GM21381 (cell line): Measurements from ENCODE around the gene CYSRT1.

Source experiments
- ATAC-seq: cut with Tn5 transposase; IDR thresholded peaks from one replicate; pipeline ENCODE4 v1.9.1; 2021; ENCODE audit warnings: mild to moderate bottlenecking, moderate library complexity; ENCODE audit not compliant: unreplicated experiment

CYSRT1 gene

GRCh38 chr9:137267933-137268355, 43.0 kb downstream of the CYSRT1 start:
- ATAC-seq: no peak

DNA sequence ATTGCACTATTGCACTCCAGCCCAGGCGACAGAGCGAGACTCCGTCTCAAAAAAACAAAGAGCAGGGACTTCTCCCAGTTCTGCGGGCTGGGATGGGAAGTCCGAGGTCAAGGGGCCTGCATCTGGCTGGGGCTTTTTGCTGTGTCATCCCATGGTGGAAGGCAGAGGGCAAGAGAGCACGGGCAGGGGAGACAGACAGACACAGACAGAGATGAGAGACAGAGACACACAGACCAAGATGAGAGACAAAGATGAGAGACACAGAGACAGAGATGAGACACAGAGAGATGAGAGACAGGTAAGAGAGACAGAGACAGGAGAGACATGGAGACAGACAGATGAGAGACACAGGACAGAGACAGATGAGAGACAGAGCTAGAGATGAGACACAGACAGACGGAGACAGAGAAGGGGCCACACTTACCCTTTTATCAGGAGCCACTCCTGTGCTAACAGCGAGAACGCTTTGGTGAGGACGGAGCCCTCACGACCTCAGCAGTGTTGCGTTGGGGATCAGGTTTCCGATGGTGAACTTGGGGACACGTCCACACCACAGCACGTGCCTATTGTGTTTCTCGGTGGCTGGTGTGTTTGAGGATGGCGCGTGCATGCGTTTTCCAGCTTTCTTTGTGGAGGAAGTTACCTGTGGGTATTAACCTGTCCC, 43.7 kb downstream of the CYSRT1 start:
- no peak for ATAC-seq

DNA sequence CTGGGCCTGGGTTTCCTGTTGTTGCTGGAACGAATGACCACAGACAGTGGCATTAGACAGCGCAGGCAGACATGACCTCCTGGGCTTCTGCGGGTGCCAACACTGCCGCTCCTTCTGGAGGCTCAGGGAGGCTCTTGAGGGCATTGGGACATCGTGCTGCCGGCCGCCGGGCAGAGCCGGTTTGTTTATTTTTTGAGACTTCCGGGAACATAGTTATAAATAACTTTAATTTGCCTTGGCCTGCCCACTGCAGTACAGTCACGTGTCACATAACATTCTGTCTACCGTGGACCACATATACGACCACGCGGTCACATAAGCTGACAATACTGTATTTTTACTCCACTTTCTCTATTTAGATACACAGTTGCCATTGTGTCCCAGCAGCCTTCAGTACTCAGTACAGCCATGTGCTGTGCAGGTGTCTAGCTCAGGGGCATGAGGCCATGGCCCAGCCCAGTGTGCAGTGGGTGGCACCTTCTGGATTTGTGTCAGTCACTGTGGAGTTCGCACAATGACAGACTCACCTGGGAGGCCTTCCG, 44.3 kb downstream of the CYSRT1 start:
- ATAC-seq: no peak

GRCh38 chr9:137270929-137271695, 46.1 kb downstream of the CYSRT1 start:
- no peak for ATAC-seq

DNA sequence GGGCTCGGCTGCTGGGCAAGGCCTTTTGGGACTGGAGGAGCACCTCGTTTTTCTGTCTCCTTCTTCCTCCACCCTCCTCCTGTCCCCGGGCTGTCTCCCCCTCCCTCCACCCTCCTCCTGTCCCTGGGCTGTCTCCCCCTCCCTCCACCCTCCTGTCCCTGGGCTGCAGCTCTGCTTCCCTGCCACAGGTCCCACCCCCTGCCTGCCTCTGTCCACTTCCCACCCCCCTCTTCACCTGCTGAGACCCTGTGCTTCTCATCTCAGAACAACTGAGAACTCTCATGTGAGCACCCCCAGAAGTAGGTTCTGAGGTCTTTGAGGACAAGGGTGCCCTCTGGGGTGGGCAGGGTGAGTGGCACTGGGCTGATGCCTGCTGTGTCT, 46.7 kb downstream of the CYSRT1 start:
- no peak for ATAC-seq

DNA sequence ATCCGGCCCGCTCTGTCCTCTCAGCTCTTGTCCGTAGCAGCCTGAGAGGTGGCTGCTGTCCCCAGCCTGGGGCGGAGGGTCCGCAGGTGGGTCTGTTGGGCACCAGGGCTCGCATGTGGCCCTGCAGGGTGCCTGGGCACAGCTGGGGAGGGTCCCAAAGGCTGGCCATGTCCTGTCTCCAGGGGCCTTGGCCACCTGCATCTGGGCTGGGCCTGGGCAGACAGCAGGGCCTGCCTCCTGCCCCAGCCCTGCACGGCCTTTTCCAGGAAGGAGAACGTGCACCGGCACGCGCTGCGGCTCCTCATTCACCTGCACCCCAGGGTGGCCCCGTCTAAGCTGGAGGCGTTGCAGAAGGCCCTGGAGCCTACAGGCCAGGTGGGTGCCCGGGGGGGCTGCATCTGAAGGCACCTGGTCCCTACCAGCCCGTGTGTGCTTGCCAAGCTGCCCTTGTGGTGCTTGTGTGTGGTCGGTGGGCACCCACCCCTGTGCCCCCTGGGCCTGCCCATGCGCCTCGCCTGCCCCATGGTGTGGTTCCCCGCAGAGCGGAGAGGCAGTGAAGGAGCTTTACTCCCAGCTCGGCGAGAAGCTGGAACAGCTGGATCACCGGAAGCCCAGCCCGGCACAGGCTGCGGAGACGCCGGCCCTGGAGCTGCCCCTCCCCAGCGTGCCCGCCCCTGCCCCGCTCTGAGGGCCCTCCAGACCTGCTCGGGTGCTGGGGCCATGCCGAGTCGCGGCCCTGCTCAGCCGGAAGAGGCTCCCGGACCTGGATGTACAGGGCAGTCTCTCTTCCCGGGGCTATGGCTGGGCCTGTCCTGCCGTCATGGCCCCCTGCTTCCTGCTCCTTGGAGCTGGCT, 47.5 kb downstream of the CYSRT1 start:
- ATAC-seq: no peak

DNA sequence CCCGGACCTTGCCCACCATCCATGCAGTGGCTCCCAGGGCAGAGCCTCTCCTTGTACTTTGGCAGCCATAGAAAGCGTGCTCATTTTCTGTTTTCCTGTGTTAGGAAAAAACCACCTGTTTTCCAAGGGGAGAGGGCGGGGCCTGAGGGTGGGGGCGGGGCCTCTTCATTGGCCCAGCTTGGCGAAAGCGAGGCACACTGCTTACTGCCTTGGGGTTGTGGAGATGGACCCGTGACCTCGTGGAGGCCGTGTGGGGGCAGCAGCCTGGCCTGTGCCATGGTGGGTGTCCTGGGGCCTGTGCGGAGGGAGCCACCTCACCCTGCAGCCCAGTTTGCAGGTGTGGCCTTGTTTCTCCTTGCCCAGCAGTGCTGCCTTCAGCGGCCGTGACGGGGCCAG, 48.1 kb downstream of the CYSRT1 start:
- no peak for ATAC-seq

GRCh38 chr9:137273611-137274320, 48.8 kb downstream of the CYSRT1 start:
- no peak for ATAC-seq

GRCh38 chr9:137275203-137275587, 50.2 kb downstream of the CYSRT1 start:
- no peak for ATAC-seq
